ENCODE data around the gene OVOL3.
"Not testable (repeated sequence)": the region's sequence is repeated elsewhere in the genome, so short reads cannot be mapped to it uniquely, and the experiment has no call there.

OVOL3 gene

DNA sequence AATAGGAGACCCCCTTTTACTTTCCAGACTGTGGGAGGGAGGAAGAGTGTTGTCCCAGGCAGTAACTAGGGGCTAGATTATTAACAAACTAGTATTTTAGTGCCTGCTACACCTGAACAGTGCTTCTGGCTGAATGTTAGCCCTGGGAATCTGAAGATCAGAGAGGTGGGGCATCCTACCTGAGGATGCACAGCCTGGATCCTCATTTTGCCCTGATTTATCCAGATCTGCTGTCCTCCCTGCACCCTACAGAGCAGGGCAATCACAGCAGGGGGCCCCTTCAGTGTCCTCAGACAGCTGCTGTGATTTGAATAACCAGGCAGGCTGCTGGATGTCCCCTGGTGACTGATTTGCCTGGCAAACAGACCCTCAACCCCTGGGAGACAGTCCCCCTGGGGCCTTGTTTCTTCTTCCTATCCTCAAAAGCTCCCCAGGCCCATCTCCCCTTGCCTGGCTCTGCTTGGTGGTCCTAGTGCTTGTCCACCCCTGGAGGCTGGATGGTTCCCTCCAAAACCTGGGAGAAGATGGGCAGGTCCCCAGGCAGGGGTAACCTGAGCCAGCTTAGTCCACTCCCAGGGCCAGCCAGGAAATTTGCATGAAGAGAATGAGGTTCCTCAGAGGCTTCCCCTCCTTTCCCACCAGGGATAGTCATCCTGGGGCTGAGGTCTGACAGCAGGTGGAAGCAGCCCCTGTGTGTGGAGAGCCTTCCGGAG is at the start of gene OVOL3:
OVOL3 (plus strand) TSS at position 657 of the 713 bp plus-strand sequence. CDS start 60 bp downstream, outside the sequence.
- DNase-seq (ENCODE audit: low read depth in 2 of 2): no peak

DNA sequence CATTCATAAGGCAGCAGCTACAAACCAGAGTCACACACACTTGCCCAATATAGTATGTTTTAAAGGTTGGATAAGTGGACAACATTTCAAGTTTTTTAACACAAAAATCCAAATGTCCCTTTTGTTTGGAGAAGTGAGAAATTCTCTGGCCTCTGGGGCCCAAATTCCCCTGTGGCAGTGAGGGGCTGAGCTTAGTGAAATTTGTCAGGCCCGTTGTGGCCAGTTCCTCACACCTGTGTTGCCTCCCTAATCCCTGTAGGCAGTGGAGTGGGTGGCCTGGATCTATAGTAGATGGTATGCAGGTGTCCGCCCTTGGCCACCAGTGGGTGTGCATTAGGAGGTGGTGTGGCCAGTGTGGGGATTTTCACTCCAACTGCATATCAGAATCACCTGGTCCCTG is 49.6 kb upstream of the OVOL3 start:
- DNase-seq (ENCODE audit: low read depth in 2 of 2): no peak

- DNase-seq (ENCODE audit: low read depth in 2 of 2): no peak
Observed at GRCh38 chr19:36064826-36065225, 46.1 kb upstream of the OVOL3 start.

DNA sequence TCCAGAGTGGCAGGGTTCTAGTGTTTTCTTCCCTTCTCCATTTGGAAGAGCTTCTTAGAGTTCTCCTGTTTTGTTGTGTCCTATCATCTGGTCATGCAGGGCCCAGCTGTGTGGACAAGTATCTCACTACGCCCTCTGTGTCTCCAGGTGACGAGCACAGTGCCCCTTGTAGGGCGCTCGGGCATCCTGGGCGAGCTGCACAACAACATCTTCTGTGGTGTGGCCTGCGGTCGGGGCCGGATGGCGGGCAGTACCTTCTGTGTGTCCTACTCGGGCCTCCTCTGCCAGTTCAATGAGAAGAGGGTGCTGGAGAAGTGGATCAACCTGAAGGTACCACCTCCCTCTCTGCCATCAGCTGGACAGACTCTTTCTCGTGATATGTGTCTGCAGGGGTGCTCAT is 43.3 kb upstream of the OVOL3 start:
- DNase-seq (ENCODE audit: low read depth in 2 of 2): no peak

DNA sequence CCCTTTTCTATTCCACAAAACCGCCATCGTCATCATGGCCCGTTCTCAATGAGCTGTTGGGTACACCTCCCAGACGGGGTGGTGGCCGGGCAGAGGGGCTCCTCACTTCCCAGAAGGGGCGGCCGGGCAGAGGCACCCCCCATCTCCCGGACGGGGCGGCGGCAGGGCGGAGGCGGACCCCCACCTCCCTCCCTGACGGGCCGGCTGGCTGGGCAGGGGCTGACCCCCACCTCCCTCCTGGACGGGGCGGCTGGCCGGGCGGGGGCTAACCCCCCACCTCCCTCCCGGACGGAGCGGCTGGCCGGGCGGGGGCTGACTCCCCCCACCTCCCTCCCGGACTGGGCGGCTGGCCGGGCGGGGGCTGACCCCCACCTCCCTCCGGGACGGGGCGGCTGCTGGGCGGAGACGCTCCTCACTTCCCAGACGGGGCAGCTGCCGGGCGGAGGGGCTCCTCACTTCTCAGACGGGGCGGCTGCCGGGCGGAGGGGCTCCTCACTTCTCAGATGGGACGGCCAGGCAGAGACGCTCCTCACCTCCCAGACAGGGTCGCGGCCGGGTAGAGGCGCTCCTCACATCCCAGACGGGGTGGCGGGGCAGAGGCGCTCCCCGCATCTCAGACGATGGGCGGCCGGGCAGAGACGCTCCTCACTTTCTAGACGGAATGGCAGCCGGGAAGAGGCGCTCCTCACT is 42.0 kb upstream of the OVOL3 start:
- not testable (repeated sequence) for DNase-seq (ENCODE audit: low read depth in 2 of 2)

- no peak for DNase-seq (ENCODE audit: low read depth in 2 of 2)
Observed at GRCh38 chr19:36072081-36072480, 38.9 kb upstream of the OVOL3 start.

DNA sequence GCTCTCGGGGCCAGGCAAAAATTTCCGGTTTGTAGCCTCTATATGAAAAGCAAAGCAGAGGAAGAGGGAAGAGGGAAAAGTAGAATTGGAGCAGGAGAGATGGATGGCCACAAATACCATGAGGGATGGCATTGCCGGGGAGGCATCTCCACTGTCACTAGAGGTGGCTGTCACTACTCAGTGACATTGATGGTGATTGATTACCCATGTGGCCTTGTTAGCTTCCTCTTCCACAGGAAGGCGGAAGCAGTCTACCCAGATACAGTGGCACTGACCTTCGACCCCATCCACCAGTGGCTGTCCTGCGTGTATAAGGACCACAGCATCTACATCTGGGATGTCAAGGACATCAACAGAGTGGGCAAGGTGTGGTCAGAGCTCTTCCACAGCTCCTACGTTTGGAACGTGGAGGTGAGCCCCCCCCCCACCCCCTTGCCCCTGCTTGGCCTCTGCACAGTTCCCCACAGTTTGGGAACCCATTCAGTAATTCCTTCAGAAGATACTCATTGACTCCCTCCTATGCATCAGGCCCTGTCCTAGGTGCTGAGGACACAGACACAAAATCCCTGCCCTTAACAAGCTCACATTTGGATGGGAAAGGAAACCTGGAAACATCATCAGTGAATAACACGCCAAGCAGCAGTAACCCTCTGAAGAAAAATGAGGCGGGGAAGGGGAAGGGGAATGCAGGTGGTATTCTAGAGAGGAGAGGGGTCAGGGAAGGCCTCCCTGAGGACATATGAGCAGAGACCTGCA is 37.6 kb upstream of the OVOL3 start:
- no peak for DNase-seq (ENCODE audit: low read depth in 2 of 2)

- DNase-seq (ENCODE audit: low read depth in 2 of 2): no peak
Observed at GRCh38 chr19:36079389-36079945, 31.5 kb upstream of the OVOL3 start.

GRCh38 chr19:36081385-36081784 is 29.6 kb upstream of the OVOL3 start:
- no peak for DNase-seq (ENCODE audit: low read depth in 2 of 2)

GRCh38 chr19:36081894-36082293 is 29.0 kb upstream of the OVOL3 start:
- DNase-seq (ENCODE audit: low read depth in 2 of 2): no peak

GRCh38 chr19:36082916-36083315 is 28.0 kb upstream of the OVOL3 start:
- DNase-seq (ENCODE audit: low read depth in 2 of 2): no peak

- DNase-seq (ENCODE audit: low read depth in 2 of 2): no peak
Observed at GRCh38 chr19:36084231-36085009, 26.5 kb upstream of the OVOL3 start.

DNA sequence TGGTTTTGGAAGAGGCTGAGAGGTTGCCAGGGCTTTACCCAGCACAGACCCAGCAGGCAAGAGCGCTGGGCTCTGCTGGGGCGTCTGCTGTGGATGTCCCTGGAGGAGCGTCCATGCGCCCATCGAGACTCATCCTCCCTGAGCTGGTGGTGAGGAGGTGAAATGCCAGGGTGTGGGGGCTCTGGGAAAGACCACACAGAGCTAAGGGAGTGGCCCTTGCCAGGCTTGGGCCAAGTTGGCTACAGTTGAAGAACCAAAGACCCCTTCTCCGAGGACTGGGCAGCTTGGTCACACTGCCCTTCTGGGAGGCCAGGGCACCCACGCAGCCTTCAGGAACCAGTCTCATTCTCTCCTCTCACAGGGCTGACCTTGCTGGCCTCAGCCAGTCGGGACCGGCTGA is 24.6 kb upstream of the OVOL3 start:
- DNase-seq (ENCODE audit: low read depth in 2 of 2): no peak

DNA sequence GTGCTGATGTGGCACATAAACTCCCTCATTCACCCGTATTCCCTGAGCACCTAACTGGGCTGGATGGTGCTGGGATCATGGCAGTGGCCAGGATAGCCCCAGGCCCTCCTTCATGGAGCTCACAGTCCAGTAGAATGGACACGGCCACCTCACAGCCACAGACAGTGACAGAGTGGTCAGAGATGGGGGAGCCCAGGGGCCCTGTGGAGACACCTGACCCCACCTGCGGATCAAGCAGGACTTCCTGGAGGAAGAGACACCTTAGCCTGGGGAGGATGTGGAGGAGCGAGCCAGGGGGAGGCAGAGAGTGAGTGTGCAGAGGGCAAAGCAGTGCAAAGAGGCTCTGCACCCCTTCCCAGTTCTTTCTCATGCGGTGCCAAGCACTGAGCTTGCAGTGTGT is 21.1 kb upstream of the OVOL3 start:
- DNase-seq (ENCODE audit: low read depth in 2 of 2): no peak

DNA sequence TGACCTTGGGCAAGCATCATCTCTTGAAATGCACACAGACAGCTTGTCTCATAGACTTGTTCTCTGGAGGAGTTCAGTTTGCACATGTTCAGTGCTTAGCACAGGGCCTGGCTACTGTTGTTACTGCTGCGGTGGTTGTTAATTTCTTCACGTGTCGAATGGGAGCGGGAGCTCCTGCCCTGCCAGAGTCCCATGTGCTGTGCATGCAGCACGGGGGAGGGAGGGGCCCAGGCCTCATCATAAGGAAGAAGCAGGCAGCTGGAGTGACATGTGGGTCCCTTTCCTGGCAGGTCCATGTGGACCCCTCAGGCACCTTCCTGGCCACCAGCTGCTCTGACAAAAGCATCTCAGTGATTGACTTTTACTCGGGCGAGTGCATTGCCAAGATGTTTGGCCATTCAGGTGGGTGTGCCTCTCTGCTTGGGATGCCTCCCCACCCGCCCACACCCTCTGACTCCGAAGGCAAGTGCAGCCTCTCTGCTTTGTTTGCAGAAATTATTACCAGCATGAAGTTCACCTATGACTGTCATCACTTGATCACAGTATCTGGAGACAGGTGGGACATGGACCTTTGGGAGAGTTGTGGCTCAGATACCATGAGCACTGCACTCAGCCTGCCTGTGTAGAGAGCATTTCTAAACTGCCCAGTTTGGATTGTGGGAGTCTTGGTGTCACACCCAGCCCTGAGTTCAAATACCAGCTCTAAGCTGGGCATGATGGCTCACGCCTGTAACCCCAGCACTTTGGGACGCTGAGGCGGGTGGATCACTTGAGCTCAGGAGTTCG is 19.8 kb upstream of the OVOL3 start:
- no peak for DNase-seq (ENCODE audit: low read depth in 2 of 2)

- no peak for DNase-seq (ENCODE audit: low read depth in 2 of 2)
Observed at GRCh38 chr19:36092566-36092965, 18.4 kb upstream of the OVOL3 start.

- DNase-seq (ENCODE audit: low read depth in 2 of 2): peak; percentile 19 to 26
Observed at GRCh38 chr19:36093146-36093662, 17.7 kb upstream of the OVOL3 start.

DNA sequence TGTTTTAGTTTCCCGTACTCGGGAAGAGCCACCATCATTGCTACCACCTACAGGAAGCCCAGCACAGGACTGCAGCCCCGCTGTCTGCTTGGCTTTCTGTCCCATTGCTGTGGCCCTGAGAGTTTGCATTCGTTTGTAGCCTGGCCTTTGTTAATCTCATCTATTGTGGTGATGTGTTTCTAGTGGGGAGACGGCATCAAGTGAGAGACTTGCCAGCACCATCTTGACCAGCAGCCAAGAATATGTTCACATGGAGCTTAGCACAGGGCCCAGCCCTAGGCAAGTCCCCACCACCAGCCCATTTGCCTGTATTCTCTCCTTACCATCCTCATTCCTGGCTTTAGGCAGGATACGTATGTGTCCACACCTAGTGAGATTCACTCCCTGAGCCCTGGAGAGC is 17.3 kb upstream of the OVOL3 start:
- no peak for DNase-seq (ENCODE audit: low read depth in 2 of 2)

DNA sequence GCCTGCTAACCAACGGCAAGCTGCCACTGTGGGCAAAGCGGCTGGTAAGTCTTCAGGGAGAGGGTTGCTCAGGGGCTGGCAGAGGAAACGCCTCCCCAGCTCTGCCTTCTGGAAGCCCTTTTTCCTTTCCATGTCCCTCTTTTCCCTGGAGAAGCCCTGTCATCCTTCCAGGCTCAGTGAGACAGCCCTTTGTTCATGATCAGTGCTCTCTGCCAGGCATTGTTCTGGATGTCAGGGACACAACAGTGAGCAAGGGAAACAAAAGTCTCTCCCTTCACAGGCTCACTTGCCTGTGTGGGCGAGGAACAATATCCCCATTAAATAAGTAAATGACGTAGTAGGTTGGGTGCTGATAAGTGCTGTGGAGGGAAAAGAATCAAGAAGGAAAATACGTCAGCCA is 13.9 kb upstream of the OVOL3 start:
- DNase-seq (ENCODE audit: low read depth in 2 of 2): no peak

GRCh38 chr19:36099166-36099785 is 11.7 kb upstream of the OVOL3 start:
- DNase-seq (ENCODE audit: low read depth in 2 of 2): no peak

Measured in stimulated activated CD8-positive, alpha-beta memory T cell treated with anti-CD3 and anti-CD28 coated beads, Interleukin-2, amount 100 ng/mL, for 48 hours (primary cell).